IMR-90 (cell line): ENCODE results near the gene MAGI1. TPM values are rescaled to one million over a fixed set of nuclear protein-coding genes. Genes with fewer than 3 reads are reported as not detected.

Source experiments
- ATAC-seq: fragments of 200-7000 bp; cut with Tn5 transposase; 2 replicates; pipeline ENCODE4 v1.9.1; 2020; ENCODE audit warnings: low read depth, mild to moderate bottlenecking, moderate library complexity
- BruUV-seq: library from RNA; stranded (reverse); fragments of 400-500 nt; replicated peaks from 2 replicates; lab custom pipeline; 2021; lab: Mats Ljungman, UMichigan
- CTCF ChIA-PET: fragments of 300-600 bp; formaldehyde crosslinking; extraction: SDS; loops from one replicate; lab custom pipeline; 2021; ENCODE audit warnings: antibody characterized with exemption; lab: Yijun Ruan, JAX
- POLR2A ChIA-PET: fragments of 300-600 bp; sonication (Branson Sonifier 250); formaldehyde crosslinking; loops from one replicate; lab custom pipeline; 2022; ENCODE audit warnings: antibody characterized with exemption; ENCODE audit not compliant: unreplicated experiment; lab: Charles Lee
- DNase-seq: peaks from one replicate; pipeline ENCODE4 v3.0.0; 2013
- H2AFZ ChIP-seq: replicated peaks from 2 replicates; pipeline ENCODE3; 2013; ENCODE audit warnings: low read length, mild to moderate bottlenecking; ENCODE audit not compliant: poor library complexity
- H2AK5ac ChIP-seq: 2 replicates; pipeline ENCODE4 v1.6.1; 2013; ENCODE audit warnings: low read depth, low read length, inconsistent platforms
- H2AK9ac ChIP-seq: replicated peaks from 2 replicates; pipeline ENCODE3; 2013; ENCODE audit warnings: mild to moderate bottlenecking, low read depth, low read length, moderate library complexity; ENCODE audit not compliant: poor library complexity
- H2BK120ac ChIP-seq: 2 replicates; pipeline ENCODE4 v1.6.1; 2013; ENCODE audit warnings: low read depth, low read length, inconsistent platforms
- H2BK15ac ChIP-seq: 3 replicates; pipeline ENCODE4 v1.6.1; 2013; ENCODE audit warnings: low read depth, low read length, inconsistent platforms
- H2BK20ac ChIP-seq: 2 replicates; pipeline ENCODE4 v1.6.1; 2013; ENCODE audit warnings: low read depth, mild to moderate bottlenecking, inconsistent platforms, low read length, moderate library complexity
- H2BK5ac ChIP-seq: 2 replicates; pipeline ENCODE4 v1.6.1; 2013; ENCODE audit warnings: mild to moderate bottlenecking, low read depth, low read length, inconsistent platforms; ENCODE audit not compliant: poor library complexity, severe bottlenecking
- H3K14ac ChIP-seq: replicated peaks from 2 replicates; pipeline ENCODE4 v1.6.1; 2013; ENCODE audit warnings: low read depth, low read length, inconsistent platforms
- H3K18ac ChIP-seq: 2 replicates; pipeline ENCODE4 v1.6.1; 2013; ENCODE audit warnings: low read depth, low read length, control low read depth
- H3K23ac ChIP-seq: 2 replicates; pipeline ENCODE4 v1.6.1; 2013; ENCODE audit warnings: low read depth, low read length, inconsistent platforms
- H3K27ac ChIP-seq: 2 replicates; pipeline ENCODE4 v1.5.1; 2013; ENCODE audit warnings: mild to moderate bottlenecking, control low read depth, low read length; ENCODE audit not compliant: insufficient read depth
- H3K27me3 ChIP-seq: 2 replicates; pipeline ENCODE4 v1.6.1; 2013; ENCODE audit warnings: low read length; ENCODE audit not compliant: control insufficient read depth, insufficient read depth
- H3K36me3 ChIP-seq: 2 replicates; pipeline ENCODE4 v1.6.1; 2013; ENCODE audit warnings: low read length, mixed read lengths; ENCODE audit not compliant: control insufficient read depth, insufficient read depth
- H3K4ac ChIP-seq: 2 replicates; pipeline ENCODE4 v1.6.1; 2013; ENCODE audit warnings: low read depth, low read length, inconsistent platforms
- H3K4me1 ChIP-seq: 2 replicates; pipeline ENCODE4 v1.6.1; 2013; ENCODE audit warnings: low read length, mixed read lengths; ENCODE audit not compliant: control insufficient read depth, insufficient read depth
- H3K4me2 ChIP-seq: 2 replicates; pipeline ENCODE4 v1.6.1; 2013; ENCODE audit warnings: low read depth, mild to moderate bottlenecking, control low read depth, low read length, moderate library complexity
- H3K4me3 ChIP-seq: 2 replicates; pipeline ENCODE4 v1.5.1; 2013; ENCODE audit warnings: low read depth, mild to moderate bottlenecking, control low read depth, low read length, moderate library complexity; ENCODE audit not compliant: insufficient read depth
- H3K56ac ChIP-seq: 2 replicates; pipeline ENCODE4 v1.6.1; 2013; ENCODE audit warnings: low read length, inconsistent platforms; ENCODE audit not compliant: insufficient read depth; ENCODE audit errors: extremely low read depth
- H3K79me1 ChIP-seq, 2 experiments: 2 replicates each; pipeline ENCODE4 v1.6.1; 2013; ENCODE audit warnings: low read length in 2 of 2, inconsistent platforms in 1 of 2, low read depth in 1 of 2
- H3K9ac ChIP-seq: 2 replicates; pipeline ENCODE4 v1.6.1; 2013; ENCODE audit warnings: low read depth, low read length, control low read depth
- H3K9me1 ChIP-seq: 2 replicates; pipeline ENCODE4 v1.6.1; 2013; ENCODE audit warnings: low read length, inconsistent platforms; ENCODE audit not compliant: insufficient read depth
- H3K9me3 ChIP-seq: 2 replicates; pipeline ENCODE4 v1.6.1; 2013; ENCODE audit warnings: low read length; ENCODE audit not compliant: control insufficient read depth, insufficient read depth
- H4K20me1 ChIP-seq: 2 replicates; pipeline ENCODE4 v1.6.1; 2013; ENCODE audit warnings: low read length, inconsistent platforms; ENCODE audit not compliant: insufficient read depth
- H4K5ac ChIP-seq: 2 replicates; pipeline ENCODE4 v1.6.1; 2013; ENCODE audit warnings: mild to moderate bottlenecking, low read depth, low read length, control low read depth
- H4K8ac ChIP-seq, 2 experiments: 2 replicates each; pipeline ENCODE4 v1.6.1; 2013; ENCODE audit warnings: low read depth in 2 of 2, low read length in 2 of 2, control low read depth in 1 of 2, inconsistent platforms in 1 of 2
- H4K91ac ChIP-seq: 2 replicates; pipeline ENCODE4 v1.6.1; 2013; ENCODE audit warnings: low read depth, low read length, inconsistent platforms; ENCODE audit not compliant: insufficient read depth
- CEBPB ChIP-seq: IDR thresholded peaks from 2 replicates; pipeline ENCODE4 v1.6.1; 2012; ENCODE audit warnings: low read depth, low read length, improper control_type of control experiment
- MAFK ChIP-seq: IDR thresholded peaks from 2 replicates; pipeline ENCODE4 v1.6.1; 2012; ENCODE audit warnings: low read depth, low read length, improper control_type of control experiment
- MXI1 ChIP-seq: IDR thresholded peaks from 2 replicates; pipeline ENCODE4 v1.6.1; 2012; ENCODE audit warnings: low read depth, mild to moderate bottlenecking, low read length, moderate library complexity, borderline replicate concordance
- NFE2L2 ChIP-seq: fragments of 150-350 bp; IDR thresholded peaks from 2 replicates; pipeline ENCODE4 v1.6.1; 2016; ENCODE audit warnings: low read depth, mild to moderate bottlenecking, low read length
- POLR2A ChIP-seq: IDR thresholded peaks from 2 replicates; pipeline ENCODE4 v1.6.1; 2012; ENCODE audit warnings: mild to moderate bottlenecking, low read depth, low read length
- RFX5 ChIP-seq: IDR thresholded peaks from 2 replicates; pipeline ENCODE4 v1.8.0; 2012; ENCODE audit warnings: low read depth, mild to moderate bottlenecking, low read length, moderate library complexity
- SMC3 ChIP-seq: fragments of 150-350 bp; IDR thresholded peaks from 2 replicates; pipeline ENCODE4 v1.6.1; 2016; ENCODE audit warnings: low read depth, mild to moderate bottlenecking, antibody characterized with exemption, low read length, moderate library complexity
- WGBS, 2 experiments: methylation state at CpG; one replicate each; pipeline versions ENCODE4 v1.1.5 to v1.1.7; 2013; ENCODE audit warnings: missing lambda C conversion rate in 2 of 2; ENCODE audit not compliant: insufficient read length in 1 of 2; ENCODE audit errors: extremely low coverage in 2 of 2; 5-methylcytosine and 5-hydroxymethylcytosine counted together
- dilution Hi-C: fragments of 300-500 bp; cut with HindIII; formaldehyde crosslinking; loops from one replicate; pipeline ENCODE4 v1.14.3; 2018; ENCODE audit warnings: low sequenced_read_pairs; ENCODE audit not compliant: unreplicated experiment
- in situ Hi-C: fragments of 300-500 bp; cut with MboI; formaldehyde crosslinking; loops from 3 replicates; pipeline ENCODE4 v1.14.3; 2019; ENCODE audit warnings: low sequenced_read_pairs, inconsistent platforms, mixed read lengths
- intact Hi-C: fragments of 100-400 bp; cut with micrococcal nuclease; formaldehyde crosslinking; loops from 2 replicates; pipeline ENCODE4 v1.10.0; 2022
- polyA plus RNA-seq, 3 experiments: library from polyadenylated mRNA; depleted of rRNA; stranded (reverse); fragments of >200 nt; gene quantifications; 2 replicates each; pipeline ENCODE4 v1.2.3, GENCODE V29; 2012; ENCODE audit warnings: low replicate concordance in 1 of 3
- total RNA-seq: library from RNA; depleted of rRNA; stranded (reverse); fragments of >200 nt; gene quantifications from 2 replicates; pipeline ENCODE4 v1.2.3, GENCODE V29; 2012

The MAGI1 gene
- total and polyA plus RNA-seq, 2 of the 4 experiments (the other 2 are of a cell fraction) = 14.5 to 24.2 TPM

DNA sequence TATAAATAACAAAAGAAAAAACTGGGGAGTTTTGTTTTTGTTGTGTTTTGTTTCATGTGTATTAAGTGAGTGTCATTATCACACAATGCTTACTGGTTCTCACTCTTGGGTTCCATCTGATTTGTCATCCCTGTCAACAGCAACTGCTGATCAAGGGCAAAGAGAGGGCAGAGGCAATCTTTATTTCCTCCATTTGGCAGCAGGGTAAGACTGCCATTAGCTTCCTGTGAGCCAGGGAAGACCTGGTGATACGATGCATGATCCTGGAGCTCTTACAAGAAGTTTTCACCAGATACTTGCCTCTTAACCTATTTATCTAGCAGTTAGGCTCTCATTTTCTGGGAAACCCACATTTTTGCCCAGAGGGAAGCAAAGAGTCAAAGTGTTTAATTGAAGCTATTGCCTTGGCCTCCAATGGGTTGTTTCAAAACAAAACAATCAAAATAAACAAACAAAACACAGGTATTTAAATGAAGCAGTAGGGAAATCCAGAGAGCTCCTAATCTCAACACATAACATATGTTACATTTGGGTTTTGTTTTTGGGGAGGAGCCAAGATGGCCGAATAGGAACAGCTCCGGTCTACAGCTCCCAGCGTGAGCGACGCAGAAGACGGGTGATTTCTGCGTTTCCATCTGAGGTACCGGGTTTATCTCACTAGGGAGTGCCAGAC lies 529.8 kb downstream of the MAGI1 start:
- in situ Hi-C loops = no loop called here
- Histone ChIP-seq H3K23ac (no peak overlapping the region), H3K4me1 (no peaks in the 10 kb centered on the region), H2BK5ac (no peak overlapping the region), H4K8ac (no peak overlapping the region), H3K4me3 (no peak overlapping the region), H2BK120ac (no peak overlapping the region), H3K4ac (no peak overlapping the region; the same call in 1 of the 2 replicates), H3K56ac (no peak overlapping the region), H3K27me3 (no peaks in the 10 kb centered on the region), H2BK15ac (no peak overlapping the region), H2AFZ (no peak overlapping the region), H4K20me1 (no peaks in the 10 kb centered on the region), H4K5ac (no peak overlapping the region), H3K9me1 (peaks cover 2% of the 10 kb centered on the region; the same call in 1 of the 2 replicates), H3K4me2 (no peak overlapping the region), H3K9ac (no peak overlapping the region), H3K9me3 (no peaks in the 10 kb centered on the region), H3K79me1 (peaks cover 0 to 7% of the 10 kb centered on the region in 2 experiments; a peak in 3 of 4 replicates), H2AK9ac (no peak overlapping the region), H2AK5ac (0 out of 2 replicates have a peak overlapping the region, but pooled peaks have one; percentile 24), H3K14ac (no peak overlapping the region), H3K36me3 (no peaks in the 10 kb centered on the region), H4K91ac (no peak overlapping the region), H2BK20ac (no peak overlapping the region), H3K27ac (no peak overlapping the region), H3K18ac (no peak overlapping the region)
- TF ChIP-seq MAFK (no peak), SMC3 (no peak), CEBPB (no peak), MXI1 (no peak), NFE2L2 (no peak), POLR2A (no peak), RFX5 (no peak)
- ChIA-PET CTCF (interaction anchor here (0.6 kb wide), 1 partner anchor 119 kb away, joined by 3 read pairs; no protein-coding TSS in a partner anchor), POLR2A (interaction anchor here (0.6 kb wide), 1 partner anchor 1091 kb away, joined by 3 read pairs; no protein-coding TSS in a partner anchor)
- dilution Hi-C loops = no loop called here
- ATAC-seq = no peak
- intact Hi-C loops = loop anchor here (5.0 kb wide), 1 partner anchor 62 kb away; no protein-coding TSS in a partner anchor
- BruUV-seq = no TSS peak
- WGBS, 2 experiments = 60% methylated on average over 1 of the region's 9 CpGs; no CpG with 5 or more reads in 1 of the 2 experiments
- DNase-seq = no peak
